Adipose tissue (tissue), 3 donors: ENCODE measurements around the gene LPCAT1. TPM values are rescaled to one million over a fixed set of nuclear protein-coding genes. Genes with fewer than 3 reads are reported as not detected.
"Not testable (repeated sequence)": the region's sequence is repeated elsewhere in the genome, so short reads cannot be mapped to it uniquely, and the experiment has no call there.

Experiments
- H3K27ac ChIP-seq: one replicate; pipeline ENCODE4 v1.5.1; 2013; ENCODE audit warnings: low read depth, low read length
- WGBS, 3 donors: extraction: QIAGEN DNeasy Blood & Tissue Kit; methylation state at CpG; one replicate each; pipeline ENCODE4 v1.1.7; 2013; 5-methylcytosine and 5-hydroxymethylcytosine counted together
- polyA plus RNA-seq, 3 donors: library from polyadenylated mRNA; stranded (reverse); fragments of 200-250 nt; gene quantifications; one replicate each; pipeline ENCODE4 v1.2.3, GENCODE V29; 2013
- donor health status: healthy with polysubstance abuse.
- donor health status: Bipolar disorder and iron deficiency.
- donor health status: healthy.

The LPCAT1 gene
- polyA plus RNA-seq, 3 donors: 7.5 to 21.7 (median 21.0) TPM

GRCh38 chr5:1431896-1432295, 91.9 kb downstream of the LPCAT1 start:
- WGBS, 3 donors: 80 to 90% (median 86%) methylated on average over 8 of the region's 8 CpGs
- no peak overlapping the region for H3K27ac ChIP-seq

- H3K27ac ChIP-seq: no peak overlapping the region
- 87 to 89% (median 89%) methylated on average over 28 to 33 of the region's 33 CpGs for WGBS, 3 donors
These were observed 92.5 kb downstream of the LPCAT1 start for GRCh38 chr5:1431021-1431811.

- WGBS, 3 donors: 80 to 88% (median 85%) methylated on average over 26 of the region's 26 CpGs
- no peak overlapping the region for H3K27ac ChIP-seq
These were observed 93.5 kb downstream of the LPCAT1 start for GRCh38 chr5:1430121-1430795.

- 75 to 94% (median 91%) methylated on average over 5 of the region's 5 CpGs for WGBS, 3 donors
- no peak overlapping the region for H3K27ac ChIP-seq
These were observed 94.3 kb downstream of the LPCAT1 start for GRCh38 chr5:1429496-1429895.

- 61 to 86% (median 85%) methylated on average over 7 of the region's 7 CpGs for WGBS, 3 donors
- no peak overlapping the region for H3K27ac ChIP-seq
These were observed 94.7 kb downstream of the LPCAT1 start for GRCh38 chr5:1429066-1429465.

GRCh38 chr5:1428107-1428506, 95.7 kb downstream of the LPCAT1 start:
- WGBS, 3 donors: 76 to 88% (median 77%) methylated on average over 1 of the region's 1 CpG
- no peak overlapping the region for H3K27ac ChIP-seq

GRCh38 chr5:1424716-1425115, 99.0 kb downstream of the LPCAT1 start:
- 79 to 90% (median 90%) methylated on average over 9 of the region's 9 CpGs for WGBS, 3 donors
- no peak overlapping the region for H3K27ac ChIP-seq

GRCh38 chr5:1423901-1424603, 99.7 kb downstream of the LPCAT1 start:
- 66 to 83% (median 79%) methylated on average over 19 of the region's 19 CpGs for WGBS, 3 donors
- H3K27ac ChIP-seq: no peak overlapping the region

GRCh38 chr5:1422522-1422921, 101.2 kb downstream of the LPCAT1 start:
- H3K27ac ChIP-seq: not testable (repeated sequence)
- 79 to 90% (median 86%) methylated on average over 7 to 13 of the region's 13 CpGs for WGBS, 3 donors

GRCh38 chr5:1421521-1422341, 102.0 kb downstream of the LPCAT1 start:
- WGBS, 3 donors: 87 to 91% (median 87%) methylated on average over 29 of the region's 29 CpGs
- H3K27ac ChIP-seq: no peak overlapping the region

- no peak overlapping the region for H3K27ac ChIP-seq
- 55 to 66% (median 58%) methylated on average over 23 of the region's 23 CpGs for WGBS, 3 donors
These were observed 103.3 kb downstream of the LPCAT1 start for GRCh38 chr5:1420211-1421195.

- no peak overlapping the region for H3K27ac ChIP-seq
- WGBS, 3 donors: 67 to 77% (median 69%) methylated on average over 11 of the region's 11 CpGs
These were observed 104.1 kb downstream of the LPCAT1 start for GRCh38 chr5:1419476-1420210.

- no peak overlapping the region for H3K27ac ChIP-seq
These were observed 104.9 kb downstream of the LPCAT1 start for GRCh38 chr5:1418921-1419280.

GRCh38 chr5:1418238-1418920, 105.4 kb downstream of the LPCAT1 start:
- H3K27ac ChIP-seq: no peak overlapping the region
- WGBS, 3 donors: 75 to 91% (median 89%) methylated on average over 2 of the region's 2 CpGs

GRCh38 chr5:1417586-1418225, 106.1 kb downstream of the LPCAT1 start:
- WGBS, 3 donors: 58 to 77% (median 77%) methylated on average over 6 of the region's 6 CpGs

More at GRCh38 chr5:1417586-1418225, 106.1 kb downstream of the LPCAT1 start:
- H3K27ac ChIP-seq: no peak overlapping the region
